SKM-1 treated with dmso at 0.1 percent for 144 hours (cell line): ENCODE measurements around the gene KDM5D.

ENCODE experiments used
- DNase-seq: peaks from one replicate; lab custom pipeline; 2025; ENCODE audit not compliant: unreplicated experiment; lab: John Stamatoyannopoulos, UW

KDM5D gene

GRCh38 chrY:19744381-19745378 is at the start of gene KDM5D:
Gene KDM5D, minus strand, starts transcription at chrY:19744726. Its CDS starts 192 bp downstream, at chrY:19744534.
- peak; percentile 67 for DNase-seq

- DNase-seq = no peak
Measured at GRCh38 chrY:19768375-19768774, 23.8 kb upstream of the KDM5D start.

GRCh38 chrY:19743331-19743730 is 1.2 kb downstream of the KDM5D start:
- no peak for DNase-seq

GRCh38 chrY:19742153-19742552 is 2.4 kb downstream of the KDM5D start:
- no peak for DNase-seq

GRCh38 chrY:19734425-19734824 is 10.1 kb downstream of the KDM5D start:
- no peak for DNase-seq

GRCh38 chrY:19717950-19718349 is 26.6 kb downstream of the KDM5D start:
- no peak for DNase-seq

GRCh38 chrY:19717146-19717545 is 27.4 kb downstream of the KDM5D start:
- no peak for DNase-seq

GRCh38 chrY:19715226-19715625 is 29.3 kb downstream of the KDM5D start:
- no peak for DNase-seq

GRCh38 chrY:19713430-19713829 is 31.1 kb downstream of the KDM5D start:
- DNase-seq = no peak

- no peak for DNase-seq
Measured at GRCh38 chrY:19706273-19706672, 38.3 kb downstream of the KDM5D start.

GRCh38 chrY:19698495-19698894 is 46.0 kb downstream of the KDM5D start:
- DNase-seq = no peak

- no peak for DNase-seq
Measured at GRCh38 chrY:19680821-19681220, 63.7 kb downstream of the KDM5D start.
